CD4-positive, alpha-beta T cell treated with Interleukin-15 for 1 hour (primary cell): Measurements from ENCODE around the gene URAD.
"Not testable (repeated sequence)": the region's sequence is repeated elsewhere in the genome, so short reads cannot be mapped to it uniquely, and the experiment has no call there.

Experiments
- DNase-seq: peaks from one replicate; pipeline ENCODE4 v3.0.0-alpha.2; 2020

Gene URAD

DNA sequence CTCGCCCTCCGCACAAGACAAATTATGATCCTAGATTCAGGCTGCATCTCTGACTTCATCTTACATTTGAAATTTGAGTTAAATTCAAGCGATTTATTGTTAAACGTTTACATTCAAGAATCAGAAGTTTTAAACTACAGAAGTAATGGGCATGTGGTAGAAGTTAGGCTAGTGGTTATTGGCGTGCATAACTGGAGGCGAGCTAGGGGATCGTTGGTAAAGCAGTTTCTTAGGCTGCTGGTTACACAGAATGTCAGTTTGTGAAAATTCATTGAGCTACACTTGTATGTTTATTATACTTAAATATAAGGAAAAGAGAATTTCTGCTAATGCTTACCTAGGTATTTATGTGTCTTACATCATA is 18.6 kb downstream of the URAD start:
- DNase-seq = no peak

DNA sequence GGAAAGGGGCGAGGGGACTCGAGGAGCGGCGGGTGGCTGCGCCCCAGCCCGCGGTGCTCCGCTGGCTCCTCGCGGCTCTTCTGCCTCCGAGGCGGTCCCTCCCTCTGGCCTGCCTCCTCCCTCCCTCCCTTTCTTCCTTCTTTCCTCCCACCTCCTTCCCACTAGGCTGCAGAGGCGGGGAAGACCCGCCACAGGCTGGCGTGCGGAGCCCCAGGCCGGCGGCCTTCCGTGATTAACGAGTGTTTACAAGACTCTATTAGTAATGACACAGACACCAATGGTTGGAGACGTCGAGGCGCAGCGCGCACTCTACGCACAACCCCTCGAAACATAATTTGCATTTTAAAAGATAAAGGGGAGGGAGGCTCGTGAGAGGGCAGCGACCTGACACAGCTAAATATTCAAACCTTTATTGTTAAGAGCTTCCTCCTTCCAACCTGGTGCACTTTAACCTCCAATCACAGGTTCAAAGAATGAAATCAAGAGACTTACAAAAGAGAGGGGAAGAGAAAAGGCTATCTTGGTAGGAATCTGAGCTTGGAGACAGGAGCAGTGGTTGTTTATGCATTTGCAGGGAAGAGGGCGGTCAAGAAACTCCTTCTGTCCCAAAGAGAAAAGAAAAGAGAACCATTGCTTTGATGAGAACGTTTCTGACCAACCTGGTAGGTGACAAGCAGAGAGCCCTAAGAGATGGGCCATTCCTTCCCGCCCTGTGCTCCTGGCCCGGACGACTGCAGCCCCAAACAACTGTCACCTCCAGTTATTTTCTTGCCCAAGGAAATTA is 19.2 kb downstream of the URAD start, which contains the start of gene CDX2:
Gene CDX2, minus strand, starts transcription at position 234 of the 784 bp plus-strand sequence. CDS start 309 bp downstream, outside the sequence.
- DNase-seq = no peak

DNA sequence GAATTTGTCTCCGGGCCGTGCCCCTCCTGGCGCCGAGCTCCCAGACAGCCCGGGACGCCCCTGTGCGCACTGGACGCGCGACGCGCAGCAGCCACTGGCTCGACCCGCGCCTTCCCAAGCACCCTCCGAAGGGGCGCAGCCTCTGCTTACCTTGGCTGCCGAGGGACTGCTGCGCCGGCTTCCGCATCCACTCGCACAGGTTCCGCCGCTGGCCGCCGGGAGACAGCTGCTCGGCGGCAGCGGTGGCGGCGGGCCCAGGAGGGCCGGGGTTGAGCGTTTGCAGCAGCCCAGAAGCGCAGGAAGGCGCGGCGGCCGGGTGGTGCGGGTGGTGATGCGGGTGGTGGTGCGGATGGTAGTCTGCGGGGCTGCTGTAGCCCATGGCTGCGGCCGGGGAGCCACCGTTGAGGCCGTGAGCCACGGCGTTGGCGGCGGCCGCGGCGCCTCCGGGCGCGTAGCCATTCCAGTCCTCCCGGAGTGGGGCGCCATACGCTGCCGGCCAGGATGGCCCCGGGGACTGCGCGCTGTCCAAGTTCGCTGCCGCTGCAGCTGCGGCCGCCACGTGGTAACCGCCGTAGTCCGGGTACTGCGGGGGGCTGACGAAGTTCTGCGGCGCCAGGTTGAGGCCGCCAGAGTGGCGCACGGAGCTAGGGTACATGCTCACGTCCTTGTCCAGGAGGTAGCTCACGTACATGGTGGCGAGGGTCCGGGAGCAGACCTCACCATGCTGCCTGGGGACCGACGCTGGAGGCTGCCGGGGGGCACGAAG is 20.0 kb downstream of the URAD start:
- DNase-seq = no peak

DNA sequence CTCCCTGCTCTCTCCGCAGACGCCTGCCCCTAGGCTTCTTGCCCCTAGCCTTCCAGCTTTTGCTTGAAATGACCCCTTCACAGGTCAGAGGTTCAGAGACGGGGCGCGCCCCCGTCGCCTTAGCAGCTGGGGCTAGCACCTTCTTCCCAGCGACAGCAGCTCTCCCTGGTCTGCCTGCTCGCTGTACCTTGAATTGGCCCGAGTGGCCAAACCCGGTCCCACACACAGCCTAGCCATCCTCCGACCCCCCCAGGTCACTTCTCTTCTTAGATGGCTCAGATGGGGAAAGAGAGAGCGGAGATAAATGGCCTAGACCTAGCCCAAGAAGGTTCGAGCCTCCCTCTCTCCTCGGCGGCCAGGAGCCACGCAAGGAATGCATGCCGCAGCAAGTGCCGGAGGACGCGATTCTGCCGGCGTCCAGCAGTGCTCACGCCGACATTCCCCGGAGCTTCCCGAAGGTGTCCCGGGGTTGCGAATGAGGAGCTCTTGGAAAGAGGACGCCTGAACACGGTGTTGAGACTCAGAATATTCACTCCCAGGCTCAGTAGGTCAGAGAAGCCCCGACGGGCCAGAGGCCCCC is 20.7 kb downstream of the URAD start:
- no peak for DNase-seq

DNA sequence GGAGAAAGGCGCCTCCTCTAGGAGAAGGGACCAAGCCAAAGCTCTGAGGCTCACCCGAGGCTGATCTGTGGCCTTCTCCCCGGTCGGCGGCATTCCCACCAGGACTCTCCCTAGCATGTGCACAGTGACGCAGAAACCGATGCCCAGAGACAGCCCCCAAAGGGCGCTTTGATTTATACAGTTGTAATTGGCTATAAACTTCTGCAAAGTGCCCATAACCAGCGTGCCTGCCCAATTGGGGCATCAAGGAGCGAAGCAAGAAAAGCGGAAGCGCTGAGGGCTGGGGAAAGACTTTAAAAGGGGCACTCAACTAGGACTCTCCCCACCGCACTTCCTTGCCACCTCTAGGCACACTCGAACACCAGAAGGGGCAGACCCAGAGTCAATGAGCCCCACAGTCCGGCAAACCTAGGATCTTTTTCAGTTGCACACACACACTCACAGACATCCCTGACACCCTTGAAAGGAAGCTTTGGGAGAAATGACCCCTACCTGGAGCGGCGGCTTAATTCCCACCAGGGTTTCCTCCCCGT is 21.2 kb downstream of the URAD start:
- no peak for DNase-seq

- no peak for DNase-seq
Measured at GRCh38 chr13:27966641-27967202, 21.8 kb downstream of the URAD start.

GRCh38 chr13:27965740-27966640 is 22.5 kb downstream of the URAD start:
- no peak for DNase-seq

GRCh38 chr13:27965343-27965739 is 23.2 kb downstream of the URAD start:
- DNase-seq = no peak

- no peak for DNase-seq
Measured at GRCh38 chr13:27964741-27965323, 23.7 kb downstream of the URAD start.

DNA sequence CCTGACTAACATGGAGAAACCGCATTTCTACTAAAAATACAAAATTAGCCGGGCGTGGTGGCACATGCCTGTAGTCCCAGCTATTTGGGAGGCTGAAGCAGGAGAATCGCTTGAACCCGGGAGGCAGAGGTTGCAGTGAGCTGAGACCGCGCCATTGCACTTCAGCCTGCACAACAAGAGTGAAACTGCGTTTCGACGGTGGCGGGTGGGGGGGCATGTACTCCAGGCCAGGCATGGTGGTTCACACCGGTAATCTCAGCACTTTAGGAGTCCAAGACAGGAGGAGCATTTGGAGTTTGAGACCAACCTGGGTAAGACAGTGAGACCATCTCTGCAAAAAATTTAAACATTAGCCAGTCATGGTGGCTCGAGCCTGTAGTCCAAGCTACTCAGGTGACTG is 24.3 kb downstream of the URAD start:
- not testable (repeated sequence) for DNase-seq

DNA sequence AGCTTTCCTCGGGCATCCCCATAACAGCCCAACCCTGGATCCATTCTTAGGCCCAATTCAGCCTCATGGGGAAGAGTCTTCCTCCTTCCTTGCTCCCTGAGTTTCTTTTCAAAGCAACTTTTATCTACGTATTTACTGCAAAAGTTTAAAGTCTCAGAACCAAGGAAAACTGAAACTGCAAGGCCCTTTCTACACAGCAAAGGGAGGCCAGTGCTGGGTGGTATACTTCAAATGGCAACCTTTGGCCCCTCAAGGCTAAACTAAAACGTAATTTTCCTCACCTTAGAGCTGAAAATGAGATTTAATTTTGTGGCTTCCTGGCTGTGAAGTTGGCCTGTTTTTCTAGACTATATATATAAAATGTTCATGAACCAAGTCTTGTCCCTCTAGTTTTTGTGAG is 25.0 kb downstream of the URAD start:
- no peak for DNase-seq

DNA sequence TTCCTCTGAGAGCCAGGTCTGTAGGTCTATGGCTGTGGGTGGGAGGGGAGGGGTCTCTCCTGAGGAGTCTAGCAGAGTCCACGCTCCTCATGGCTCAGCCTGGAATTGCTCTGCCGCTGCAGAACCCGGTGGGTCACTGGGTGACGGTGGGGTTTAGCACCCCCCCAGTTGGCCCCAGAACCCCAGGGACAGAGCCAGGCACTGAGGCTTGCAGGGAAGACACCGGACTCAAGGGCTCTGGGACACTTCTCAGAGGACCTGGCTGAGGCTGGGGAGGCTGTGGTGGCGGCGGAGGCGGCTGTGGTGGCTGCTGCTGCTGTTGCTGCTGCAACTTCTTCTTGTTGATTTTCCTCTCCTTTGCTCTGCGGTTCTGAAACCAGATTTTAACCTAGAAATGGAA is 25.5 kb downstream of the URAD start:
- DNase-seq = no peak

GRCh38 chr13:27962128-27962841 is 26.2 kb downstream of the URAD start:
- no peak for DNase-seq

DNA sequence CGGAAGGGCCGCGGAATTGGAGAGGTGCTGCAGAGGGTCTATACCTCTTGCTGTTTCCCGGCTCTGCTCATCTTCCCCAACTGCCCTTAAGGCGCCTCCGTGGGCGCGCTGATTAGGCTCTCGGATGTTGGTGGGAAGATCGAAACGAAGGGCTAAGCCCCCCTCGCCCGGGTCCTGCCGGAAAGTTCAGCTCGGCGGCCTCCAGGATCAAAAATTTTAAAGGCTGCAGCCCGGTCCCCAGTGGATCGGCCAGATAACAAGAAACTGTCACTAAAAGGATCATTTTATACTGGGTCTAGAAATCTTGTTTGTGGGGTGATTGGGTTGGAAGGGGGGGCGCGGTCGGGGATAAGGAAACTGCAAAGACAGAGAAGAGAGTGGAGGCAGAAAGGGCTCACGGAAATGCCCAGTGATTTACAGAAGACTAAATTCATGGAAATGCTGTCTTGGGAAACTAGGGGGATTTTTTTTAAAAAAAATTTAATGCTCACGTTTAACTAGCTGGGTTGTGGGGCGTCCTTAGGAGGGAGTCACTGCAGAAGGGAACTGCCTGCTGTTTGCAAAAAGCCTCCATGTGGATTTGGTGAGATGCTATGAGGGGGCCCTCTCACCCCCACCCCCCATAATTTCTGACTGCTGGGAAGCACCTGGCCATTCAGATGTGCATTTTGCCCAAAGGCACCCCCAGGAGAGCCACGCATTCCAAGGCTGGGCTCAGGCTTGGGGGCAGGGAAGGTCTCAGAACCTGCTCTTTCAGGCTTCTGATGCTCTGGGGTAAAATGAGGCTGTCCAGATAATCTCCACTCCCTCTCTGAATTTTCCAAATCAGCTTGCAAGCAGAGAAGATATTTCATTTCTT is 27.0 kb downstream of the URAD start:
- DNase-seq = no peak

DNA sequence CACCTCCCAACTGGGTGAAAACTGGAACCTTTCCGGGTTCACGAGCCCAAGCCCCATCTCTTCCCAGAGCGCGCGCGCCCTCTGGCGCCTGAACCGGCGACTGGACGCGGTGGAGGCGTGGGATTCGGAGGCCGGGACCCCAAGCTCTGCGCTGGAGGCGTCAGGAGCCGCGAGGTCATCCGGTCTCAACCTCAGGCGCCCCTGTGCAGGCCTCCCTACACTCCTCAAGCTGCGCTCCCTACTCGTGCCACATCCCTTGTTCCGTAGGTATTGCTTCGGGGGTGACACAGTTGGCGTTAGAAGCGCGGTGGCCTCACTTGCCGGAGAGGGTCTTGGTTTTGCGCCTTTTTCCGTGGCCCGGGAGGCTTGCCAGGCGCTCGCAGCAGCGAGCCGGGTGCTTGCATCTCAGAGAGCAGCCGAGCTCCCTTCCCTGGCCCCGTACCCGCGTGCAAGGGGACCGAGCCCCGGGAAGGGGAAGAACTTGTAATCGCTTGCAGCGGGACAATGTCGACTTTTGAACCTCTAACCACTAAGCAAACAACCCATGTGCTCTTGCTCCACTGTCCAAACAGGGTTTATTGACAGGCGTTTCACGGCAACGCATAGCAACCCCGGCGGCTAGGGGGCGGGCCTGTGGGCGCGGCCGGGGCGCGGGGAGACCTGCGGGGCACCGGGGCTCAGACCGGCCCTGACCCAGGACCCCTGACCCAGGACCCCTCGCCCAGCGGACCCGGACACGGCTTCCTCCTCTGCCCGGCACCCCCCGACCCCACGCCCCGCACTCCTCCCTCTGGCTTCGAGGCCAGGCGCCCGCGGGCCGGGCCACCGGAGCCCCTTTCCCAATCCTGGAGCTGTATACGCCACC is 27.9 kb downstream of the URAD start:
- no peak for DNase-seq

GRCh38 chr13:27959976-27960361 is 28.5 kb downstream of the URAD start:
- DNase-seq = no peak

GRCh38 chr13:27956576-27957300 is 31.8 kb downstream of the URAD start:
- DNase-seq = no peak

GRCh38 chr13:27955014-27955591 is 33.4 kb downstream of the URAD start:
- no peak for DNase-seq
